ENCODE measurements around the gene LGALS16. TPM values are rescaled to one million over a fixed set of nuclear protein-coding genes. Genes with fewer than 3 reads are reported as not detected.

The LGALS16 gene
- total RNA-seq, 1 experiment from 2014 or later: not detected

- no peak for TF ChIP-seq ZNF274 (IDR thresholded peaks at IDR 0.05; ENCODE audit: low read depth, low read length)
These were observed 20.3 kb downstream of the LGALS16 start (continued) for GRCh38 chr19:39676004-39676403.

GRCh38 chr19:39677961-39678889 is 22.5 kb downstream of the LGALS16 start:
- ATAC-seq (no peak), DNase-seq (ENCODE audit: low read depth, low spot score) (no peak)
- Histone ChIP-seq H3K9me3 (ENCODE audit: control insufficient read depth in 1 of 2, insufficient read depth in 1 of 2, low read depth in 1 of 2, low read length in 2 of 2) (no peaks in the 10 kb centered on the region), H3K27ac (ENCODE audit: low read depth, low read length) (no peak overlapping the region), H3K4me3 (replicated peaks in 1 of 2; ENCODE audit: low read depth in 1 of 2, low read length in 2 of 2) (no peak overlapping the region), H4K20me1 (ENCODE audit: insufficient read depth) (no peaks in the 10 kb centered on the region), H3K9ac (ENCODE audit: low read length) (no peak overlapping the region), H3K9me2 (ENCODE audit: insufficient read depth) (no peaks in the 10 kb centered on the region), H3K27me3 (ENCODE audit: insufficient read depth, low read length) (peaks cover 11% of the 10 kb centered on the region; the same call in 1 of the 2 replicates), H3K79me2 (ENCODE audit: insufficient read depth, low read length) (no peaks in the 10 kb centered on the region), H3K4me1 (ENCODE audit: control insufficient read depth in 1 of 2, insufficient read depth in 2 of 2, low read length in 2 of 2) (peaks cover 0 to 6% of the 10 kb centered on the region in 2 experiments; a peak in 1 of 4 replicates), H2AFZ (ENCODE audit: low read depth, low read length, poor library complexity, severe bottlenecking) (no peak overlapping the region), H3K4me2 (ENCODE audit: low read length) (no peak overlapping the region), H3K36me3 (ENCODE audit: control insufficient read depth in 1 of 2, insufficient read depth in 2 of 2, low read length in 2 of 2) (no peaks in the 10 kb centered on the region)
- BruUV-seq (replicated peaks): no TSS peak
- ChIA-PET RAD21 (ENCODE audit: low non-redundant PET in 1 of 2, low total read pairs in 2 of 2, uncharacterized antibody in 2 of 2, unreplicated experiment in 2 of 2) (no interaction called here), POLR2A (no interaction called here), CTCF (no interaction called here)
- TF ChIP-seq CTCF (IDR thresholded peaks at IDR 0.05 in 2 of 3, conservative IDR thresholded peaks at IDR 0.05 in 1 of 3; ENCODE audit: borderline replicate concordance in 1 of 3, insufficient read depth in 1 of 3, low read depth in 2 of 3, low read length in 2 of 3): no peak
- no peak for TF ChIP-seq ZBTB33 (IDR thresholded peaks at IDR 0.05; ENCODE audit: extremely low read depth, insufficient replicate concordance, low read length)
- TF ChIP-seq FOSL1 (IDR thresholded peaks at IDR 0.05; ENCODE audit: low read depth): no peak
- TF ChIP-seq SIN3A (IDR thresholded peaks at IDR 0.05; ENCODE audit: low read depth): no peak
- TF ChIP-seq RAD21 (IDR thresholded peaks at IDR 0.05; ENCODE audit: low read depth): no peak
- no peak for TF ChIP-seq EZH2phosphoT487 (IDR thresholded peaks at IDR 0.05; ENCODE audit: borderline replicate concordance)
- TF ChIP-seq CEBPB (IDR thresholded peaks at IDR 0.05; ENCODE audit: low read depth): no peak
- TF ChIP-seq CBX3 (IDR thresholded peaks at IDR 0.05; ENCODE audit: low read depth): no peak
- intact Hi-C loops (cut with micrococcal nuclease): no loop called here

Data from HCT116 (cell line).